HCT116 (cell line): Measurements from ENCODE around the gene DNAAF5. TPM values are rescaled to one million over a fixed set of nuclear protein-coding genes. Genes with fewer than 3 reads are reported as not detected.

Experiments used
- ATAC-seq: fragments of 200-7000 bp; cut with Tn5 transposase; 2 replicates; pipeline ENCODE4 v1.9.1; 2020; ENCODE audit warnings: mild to moderate bottlenecking, moderate library complexity
- BruUV-seq: library from RNA; stranded (reverse); fragments of 400-500 nt; replicated peaks from 2 replicates; lab custom pipeline; 2021; lab: Mats Ljungman, UMichigan
- CTCF ChIA-PET: fragments of 300-600 bp; sonication (Branson Sonifier 250); formaldehyde crosslinking; loops from one replicate; lab custom pipeline; 2021; ENCODE audit warnings: antibody characterized with exemption; lab: Charles Lee
- POLR2A ChIA-PET: fragments of 300-600, 350-600 bp; sonication (Branson Sonifier 250); formaldehyde crosslinking; loops from one replicate; lab custom pipeline; 2021; ENCODE audit warnings: antibody characterized with exemption; lab: Charles Lee
- RAD21 ChIA-PET, 2 experiments: fragments of 300-600 bp; sonication (Branson Sonifier 250); formaldehyde crosslinking; loops; one replicate each; lab custom pipeline; 2023; ENCODE audit warnings: low total read pairs in 2 of 2; ENCODE audit not compliant: uncharacterized antibody in 2 of 2, unreplicated experiment in 2 of 2, low non-redundant PET in 1 of 2; lab: Charles Lee
- DNase-seq: peaks from one replicate; pipeline ENCODE4 v3.0.0-alpha.2; 2010; ENCODE audit warnings: low read depth, low spot score
- H2AFZ ChIP-seq: fragments of 200-600 bp; shearing (Covaris generic), sonication (generic); 2 replicates; pipeline ENCODE4 v1.6.1; 2017; ENCODE audit warnings: low read depth, mixed run types, mixed read lengths, antibody characterized with exemption, low read length; ENCODE audit not compliant: poor library complexity, severe bottlenecking
- H3K27ac ChIP-seq: 2 replicates; pipeline ENCODE4 v1.5.1; 2012; ENCODE audit warnings: low read depth, low read length
- H3K27me3 ChIP-seq: fragments of 200-600 bp; sonication (generic); 2 replicates; pipeline ENCODE4 v1.6.1; 2016; ENCODE audit warnings: mixed run types, low read length, mixed read lengths; ENCODE audit not compliant: insufficient read depth
- H3K36me3 ChIP-seq, 2 experiments: fragments of 200-500 bp in 1 of 2; fragments of 200-600 bp in 1 of 2; sonication (Bioruptor generic) in 1 of 2; sonication (generic) in 1 of 2; 2 replicates each; pipeline versions ENCODE4 v1.5.1 to v1.6.1; 2014 to 2016; ENCODE audit warnings: low read length in 2 of 2, inconsistent platforms in 1 of 2, mixed read lengths in 1 of 2, mixed run types in 1 of 2; ENCODE audit not compliant: insufficient read depth in 2 of 2, control insufficient read depth in 1 of 2
- H3K4me1 ChIP-seq, 2 experiments: fragments of 200-600 bp in 1 of 2; sonication (generic) in 1 of 2; 2 replicates each; pipeline versions ENCODE4 v1.5.1 to v1.6.1; 2012 to 2017; ENCODE audit warnings: low read length in 2 of 2, inconsistent platforms in 1 of 2, mild to moderate bottlenecking in 1 of 2, mixed read lengths in 1 of 2, mixed run types in 1 of 2, moderate library complexity in 1 of 2; ENCODE audit not compliant: insufficient read depth in 2 of 2, control insufficient read depth in 1 of 2
- H3K4me2 ChIP-seq: fragments of 200-600 bp; sonication (generic); 2 replicates; pipeline ENCODE4 v1.6.1; 2017; ENCODE audit warnings: mixed run types, low read length, mixed read lengths
- H3K4me3 ChIP-seq, 2 experiments: fragments of 200-600 bp in 1 of 2; sonication (generic) in 1 of 2; replicated peaks in 1 of 2; 2 replicates each; pipeline ENCODE4 v1.5.1; 2011 to 2016; ENCODE audit warnings: low read length in 2 of 2, control low read depth in 1 of 2, low read depth in 1 of 2, mild to moderate bottlenecking in 1 of 2, mixed read lengths in 1 of 2, mixed run types in 1 of 2
- H3K79me2 ChIP-seq: fragments of 200-600 bp; sonication (generic); 2 replicates; pipeline ENCODE4 v1.6.1; 2017; ENCODE audit warnings: mild to moderate bottlenecking, mixed run types, low read length, moderate library complexity, mixed read lengths; ENCODE audit not compliant: insufficient read depth
- H3K9ac ChIP-seq: fragments of 200-600 bp; sonication (generic); 2 replicates; pipeline ENCODE4 v1.6.1; 2016; ENCODE audit warnings: low read length, mixed read lengths
- H3K9me2 ChIP-seq: fragments of 200-600 bp; sonication (generic), shearing (Covaris generic); 2 replicates; pipeline ENCODE4 v1.6.1; 2017; ENCODE audit warnings: mixed run types, mild to moderate bottlenecking, moderate library complexity; ENCODE audit not compliant: insufficient read depth
- H3K9me3 ChIP-seq, 2 experiments: fragments of 200-500 bp in 1 of 2; fragments of 200-600 bp in 1 of 2; sonication (Bioruptor generic) in 1 of 2; sonication (generic) in 1 of 2; 2 replicates each; pipeline ENCODE4 v1.6.1; 2014 to 2017; ENCODE audit warnings: low read length in 2 of 2, mixed read lengths in 2 of 2, inconsistent platforms in 1 of 2, low read depth in 1 of 2, mild to moderate bottlenecking in 1 of 2, mixed run types in 1 of 2, moderate library complexity in 1 of 2; ENCODE audit not compliant: control insufficient read depth in 1 of 2, insufficient read depth in 1 of 2
- H4K20me1 ChIP-seq: fragments of 200-600 bp; sonication (generic), shearing (Covaris generic); 2 replicates; pipeline ENCODE4 v1.6.1; 2017; ENCODE audit warnings: mixed run types, mild to moderate bottlenecking, moderate library complexity; ENCODE audit not compliant: insufficient read depth
- CEBPB ChIP-seq: IDR thresholded peaks from 2 replicates; pipeline ENCODE4 v1.6.1; 2012; ENCODE audit warnings: low read depth
- POLR2A ChIP-seq: IDR thresholded peaks from 2 replicates; pipeline ENCODE4 v1.7.0; 2011; ENCODE audit warnings: borderline replicate concordance; ENCODE audit not compliant: insufficient read depth, insufficient read length; ENCODE audit errors: extremely low read depth
- ZBTB33 ChIP-seq: IDR thresholded peaks from 2 replicates; pipeline ENCODE4 v1.6.1; 2011; ENCODE audit warnings: mild to moderate bottlenecking, low read length, moderate library complexity; ENCODE audit not compliant: insufficient replicate concordance; ENCODE audit errors: extremely low read depth
- ZFX ChIP-seq: fragments of 450-650 bp; IDR thresholded peaks from 2 replicates; pipeline ENCODE4 v1.6.1; 2017
- intact Hi-C: fragments of 100-400 bp; cut with micrococcal nuclease; formaldehyde crosslinking; loops from 2 replicates; pipeline ENCODE4 v1.10.0; 2022
- total RNA-seq: library from RNA; stranded (reverse); gene quantifications from one replicate; pipeline ENCODE4 v1.2.1, GENCODE V29; 2021; ENCODE audit not compliant: unreplicated experiment
- TF ChIP-seq, protein P1 (sequence below): IDR thresholded peaks from 2 replicates; pipeline ENCODE4 v1.6.1; 2012

The DNAAF5 gene
- total RNA-seq, 1 experiment from 2014 or later: 69.4 TPM

GRCh38 chr7:761101-761500, 34.6 kb downstream of the DNAAF5 start:
- ChIA-PET RAD21 (no interaction called here), CTCF (no interaction called here)
- Histone ChIP-seq H3K27me3 (no peaks in the 10 kb centered on the region), H3K4me1 (no peaks in the 10 kb centered on the region), H3K4me2 (no peak overlapping the region), H3K9ac (no peak overlapping the region), H2AFZ (no peak overlapping the region), H3K9me3 (no peaks in the 10 kb centered on the region), H3K79me2 (no peaks in the 10 kb centered on the region)
- intact Hi-C loops: no loop called here
- no peak for ATAC-seq
- TF ChIP-seq, protein P1, sequence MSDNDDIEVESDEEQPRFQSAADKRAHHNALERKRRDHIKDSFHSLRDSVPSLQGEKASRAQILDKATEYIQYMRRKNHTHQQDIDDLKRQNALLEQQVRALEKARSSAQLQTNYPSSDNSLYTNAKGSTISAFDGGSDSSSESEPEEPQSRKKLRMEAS: no peak
- no peak for TF ChIP-seq ZFX
- TF ChIP-seq, all 23 proteins: peak for 0
- no TSS peak for BruUV-seq
- Histone ChIP-seq H3K36me3 (peaks cover 29 to 60% of the 10 kb centered on the region in 2 experiments), H4K20me1 (no peaks in the 10 kb centered on the region), H3K9me2 (no peaks in the 10 kb centered on the region), H3K27ac (no peak overlapping the region), H3K4me3 (no peak overlapping the region)
- POLR2A ChIA-PET: no interaction called here
- DNase-seq: no peak

- BruUV-seq: no TSS peak
- peaks cover 3% of the 10 kb centered on the region; the same call in 1 of the 2 replicates for H3K79me2 ChIP-seq
- no peaks in the 10 kb centered on the region for H3K27me3 ChIP-seq
- no peak overlapping the region for H3K4me2 ChIP-seq
- ChIA-PET RAD21 (no interaction called here), CTCF (no interaction called here), POLR2A (no interaction called here)
- no peaks in the 10 kb centered on the region for H3K9me2 ChIP-seq
- H3K9me3 ChIP-seq: no peaks in the 10 kb centered on the region
- no peaks in the 10 kb centered on the region for H3K4me1 ChIP-seq
- DNase-seq (no peak), ATAC-seq (no peak)
- peaks cover 29 to 62% of the 10 kb centered on the region in 2 experiments for H3K36me3 ChIP-seq
- H4K20me1 ChIP-seq: no peaks in the 10 kb centered on the region
- no peak overlapping the region for H2AFZ ChIP-seq
- H3K4me3 ChIP-seq: no peak overlapping the region
- no peak overlapping the region for H3K9ac ChIP-seq
- TF ChIP-seq, protein P1: no peak
- TF ChIP-seq CEBPB (no peak), POLR2A (no peak), ZBTB33 (no peak)
- TF ChIP-seq, all 23 proteins: peak for 0
- no peak overlapping the region for H3K27ac ChIP-seq
- intact Hi-C loops: no loop called here
Observed at GRCh38 chr7:761631-762030, 35.1 kb downstream of the DNAAF5 start.
